Activated CD4-positive, alpha-beta T cell treated with anti-CD3 and anti-CD28 coated beads, Interleukin-2, amount 50 U/mL, for 48 hours (primary cell): ENCODE data around the gene VEPH1.

Experiments used
- DNase-seq, 2 experiments: peaks; one replicate each; pipeline ENCODE4 v3.0.0-alpha.2; 2020

The VEPH1 gene

GRCh38 chr3:157472648-157473047 is 30.6 kb downstream of the VEPH1 start:
- no peak for DNase-seq

- no peak for DNase-seq
Observed at GRCh38 chr3:157471064-157471463, 32.2 kb downstream of the VEPH1 start.

- DNase-seq: no peak
Observed at GRCh38 chr3:157469561-157470294, 33.5 kb downstream of the VEPH1 start.

- DNase-seq: no peak
Observed at GRCh38 chr3:157467200-157467599, 36.0 kb downstream of the VEPH1 start.

- no peak for DNase-seq
Observed at GRCh38 chr3:157465741-157466140, 37.5 kb downstream of the VEPH1 start.

GRCh38 chr3:157464321-157464720 is 38.9 kb downstream of the VEPH1 start:
- DNase-seq: no peak

GRCh38 chr3:157463816-157464215 is 39.4 kb downstream of the VEPH1 start:
- no peak for DNase-seq

- DNase-seq: no peak
Observed at GRCh38 chr3:157460253-157460652, 43.0 kb downstream of the VEPH1 start.

GRCh38 chr3:157459706-157460105 is 43.5 kb downstream of the VEPH1 start:
- DNase-seq: no peak

- no peak for DNase-seq
Observed at GRCh38 chr3:157453824-157454223, 49.4 kb downstream of the VEPH1 start.

- DNase-seq: no peak
Observed at GRCh38 chr3:157452097-157452496, 51.1 kb downstream of the VEPH1 start.

GRCh38 chr3:157447026-157447694 is 56.1 kb downstream of the VEPH1 start:
- DNase-seq: no peak

- no peak for DNase-seq
Observed at GRCh38 chr3:157445857-157446256, 57.4 kb downstream of the VEPH1 start.

GRCh38 chr3:157444797-157445184 is 58.4 kb downstream of the VEPH1 start:
- DNase-seq: no peak

- no peak for DNase-seq
Observed at GRCh38 chr3:157443905-157444796, 59.1 kb downstream of the VEPH1 start.

- DNase-seq: no peak
Observed at GRCh38 chr3:157442729-157443128, 60.5 kb downstream of the VEPH1 start.

GRCh38 chr3:157441102-157441624 is 62.1 kb downstream of the VEPH1 start:
- no peak for DNase-seq

- peak in 1 of 2 experiments; percentile 3 for DNase-seq
Observed at GRCh38 chr3:157438194-157438730, 65.0 kb downstream of the VEPH1 start.

- peak in 1 of 2 experiments; percentile 9 for DNase-seq
Observed at GRCh38 chr3:157436583-157437291, 66.5 kb downstream of the VEPH1 start, which contains the start of gene PTX3. TSS of gene PTX3 (plus strand) at chr3:157436850. CDS start at chr3:157436934, 84 bp downstream.

- no peak for DNase-seq
Observed at GRCh38 chr3:157429708-157430107, 73.5 kb downstream of the VEPH1 start.

- DNase-seq: no peak
Observed at GRCh38 chr3:157428853-157429252, 74.4 kb downstream of the VEPH1 start.

- no peak for DNase-seq
Observed at GRCh38 chr3:157427901-157428300, 75.3 kb downstream of the VEPH1 start.
